Right lobe of liver (tissue), 6 donors: ENCODE measurements around the gene GSTO2. TPM values are rescaled to one million over a fixed set of nuclear protein-coding genes. Genes with fewer than 3 reads are reported as not detected.
A peak's percentile ranks its signal among the peaks of the same experiment; 100 is the strongest.

Experiments used
- ATAC-seq, 4 donors: fragments of 200-7000 bp; cut with Tn5 transposase; one replicate each; pipeline ENCODE4 v1.9.1; 2020; ENCODE audit warnings: mild to moderate bottlenecking in 4 of 4, moderate library complexity in 4 of 4
- DNase-seq, 3 donors: peaks; one replicate each; pipeline ENCODE4 v3.0.0-alpha.2; 2020
- H3K27ac ChIP-seq, 3 donors: fragments of 200-600 bp; one replicate each; pipeline ENCODE4 v1.8.0; 2022
- H3K27me3 ChIP-seq, 2 donors: fragments of 200-600 bp; one replicate each; pipeline ENCODE4 v1.8.0; 2022
- H3K36me3 ChIP-seq, 4 donors: fragments of 200-600 bp; sonication (generic) in 1 of 4; one replicate each; pipeline versions ENCODE4 v1.5.1 to v1.8.0; 2017 to 2022; ENCODE audit warnings: control low read depth in 1 of 4
- H3K4me1 ChIP-seq, 4 donors: fragments of 200-600 bp; sonication (generic) in 1 of 4; one replicate each; pipeline versions ENCODE4 v1.5.1 to v1.8.0; 2017 to 2022; ENCODE audit warnings: control low read depth in 1 of 4
- H3K4me3 ChIP-seq, 3 donors: fragments of 200-600 bp; one replicate each; pipeline ENCODE4 v1.8.0; 2022
- H3K9me3 ChIP-seq, 4 donors: fragments of 200-600 bp; sonication (generic) in 1 of 4; one replicate each; pipeline versions ENCODE4 v1.5.1 to v1.8.0; 2017 to 2022; ENCODE audit warnings: control low read depth in 1 of 4
- CTCF ChIP-seq, 4 donors: fragments of 200-600 bp in 3 of 4; fragments of 450-650 bp in 1 of 4; IDR thresholded peaks; one replicate each; pipeline versions ENCODE4 v1.5.1 to v1.8.0; 2016 to 2022; ENCODE audit warnings: antibody characterized with exemption in 4 of 4, mild to moderate bottlenecking in 2 of 4
- POLR2A ChIP-seq: fragments of 450-650 bp; IDR thresholded peaks from one replicate; pipeline ENCODE4 v1.6.1; 2017; ENCODE audit warnings: antibody characterized with exemption, mild to moderate bottlenecking
- WGBS: methylation state at CpG from one replicate; pipeline ENCODE4 v1.1.6; 2018; ENCODE audit warnings: low coverage, low lambda C conversion rate; ENCODE audit not compliant: insufficient coverage; ENCODE audit errors: missing lambda C conversion rate; 5-methylcytosine and 5-hydroxymethylcytosine counted together
- intact Hi-C, 2 donors: fragments of 100-400 bp; cut with DNase I; formaldehyde crosslinking; loops; one replicate each; pipeline versions ENCODE4 v1.11.2 to v1.14.1; 2022
- total RNA-seq, 6 experiments: library from RNA; depleted of rRNA in 2 of 6; stranded (reverse); fragments of >200 nt in 2 of 6; fragmentation: NEBNext Ultra II Directional in 3 of 6; extraction: Animal tissue kit (Norgen Biotek cat#: 25700) in 3 of 6; gene quantifications; one replicate each; pipeline versions ENCODE4 v1.1.0 to v1.2.4, GENCODE V29; 2016 to 2023
- donor health status: DM: no; HTN: yes; CAD: no.
- donor health status: DM: no; HTN: no; CAD: no.
- donor health status: DM: no; HTN: no; CAD: no.
- donor health status: DM: no; HTN: yes; CAD: no.
- donor health status: DM: no; HTN: yes; CAD: no.

The GSTO2 gene
- total RNA-seq, 6 experiments from 2014 or later = 1.4 to 5.3 (median 2.8) TPM

DNA sequence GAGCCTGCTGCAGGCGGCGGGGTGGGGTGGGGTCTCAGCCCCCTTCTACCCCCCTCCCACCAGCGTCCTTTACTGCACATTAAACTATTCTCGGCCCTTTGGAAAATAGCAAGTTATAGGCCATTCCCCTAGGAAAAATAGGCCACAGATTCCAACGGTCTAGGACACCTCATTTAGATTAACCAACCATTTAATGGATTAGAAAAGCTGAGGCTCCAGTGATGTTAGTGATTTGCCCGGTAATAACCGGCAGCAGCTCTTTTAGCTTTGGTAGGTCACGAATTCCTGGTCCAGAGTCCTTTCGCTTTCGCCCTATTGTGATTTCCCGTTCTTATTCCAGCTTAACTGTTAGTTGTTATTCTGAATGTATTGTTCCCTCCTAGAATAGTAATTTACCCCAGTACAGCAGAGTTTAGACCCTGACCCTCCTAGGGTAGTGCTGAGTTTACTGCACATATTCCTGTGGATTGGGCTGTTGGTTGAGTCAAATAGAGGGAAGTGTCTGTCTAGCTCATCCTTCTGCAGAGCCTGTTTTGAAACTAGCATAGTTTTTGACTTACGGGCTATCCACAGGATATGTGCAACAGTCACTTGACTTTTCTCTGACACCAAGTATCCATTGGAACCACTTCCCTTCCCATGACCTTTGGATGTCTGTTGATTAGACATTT lies 13.5 kb upstream of the GSTO2 start:
- TF ChIP-seq POLR2A (peak; percentile 95), CTCF (IDR thresholded peaks at IDR 0.05) (no peak)
- no peaks in the 10 kb centered on the region for H3K9me3 ChIP-seq
- peak overlapping the region; percentile 99 for H3K27ac ChIP-seq
- intact Hi-C loops = no loop called here
- no peak for DNase-seq
- no peaks in the 10 kb centered on the region for H3K27me3 ChIP-seq
- WGBS = 0% methylated on average over 9 of the region's 12 CpGs
- peak overlapping the region; percentile 84 to 96 (median 87) for H3K4me3 ChIP-seq
- H3K36me3 ChIP-seq = peaks cover 0 to 32% (median 11%) of the 10 kb centered on the region in 4 donors
- peaks cover 0 to 65% (median 26%) of the 10 kb centered on the region in 4 donors for H3K4me1 ChIP-seq
- ATAC-seq = peak; percentile 52 to 63 (median 54)

- Histone ChIP-seq H3K4me3 (peak overlapping the region; percentile 84 to 96 (median 87)), H3K27me3 (no peaks in the 10 kb centered on the region), H3K4me1 (peaks cover 0 to 69% (median 31%) of the 10 kb centered on the region in 4 donors), H3K36me3 (peaks cover 4 to 42% (median 16%) of the 10 kb centered on the region in 4 donors), H3K27ac (peak overlapping the region; percentile 99), H3K9me3 (no peaks in the 10 kb centered on the region)
- DNase-seq (no peak), ATAC-seq (peak; percentile 54 to 78 (median 66))
- intact Hi-C loops = no loop called here
- peak; percentile 36 for TF ChIP-seq POLR2A
- TF ChIP-seq CTCF (IDR thresholded peaks at IDR 0.05) = no peak
- 0% methylated on average over 1 of the region's 1 CpG for WGBS
Observed at GRCh38 chr10:104256335-104256961, 12.5 kb upstream of the GSTO2 start.

DNA sequence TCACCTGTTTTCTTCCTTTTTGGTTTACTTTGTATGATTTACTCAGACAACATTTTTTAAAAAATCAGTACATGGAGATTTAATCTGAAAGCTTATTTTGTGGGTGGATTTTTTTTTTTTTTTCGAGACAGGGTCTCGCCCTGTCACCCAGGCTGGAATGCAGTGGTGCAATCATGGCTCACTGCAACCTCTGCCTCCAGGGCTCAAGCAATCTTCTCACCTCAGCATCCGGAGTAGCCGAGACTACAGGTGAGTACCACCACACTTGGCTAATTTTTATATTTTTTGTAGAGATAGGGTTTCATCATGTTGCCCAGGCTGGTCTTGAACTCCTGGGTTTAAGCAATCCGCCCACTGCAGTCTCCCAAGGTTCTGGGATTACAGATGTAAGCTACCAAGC lies 11.7 kb upstream of the GSTO2 start:
- ATAC-seq (no peak), DNase-seq (no peak)
- Histone ChIP-seq H3K36me3 (peaks cover 5 to 50% (median 20%) of the 10 kb centered on the region in 4 donors), H3K27ac (peak overlapping the region; percentile 99), H3K4me3 (peak overlapping the region; percentile 84 to 96 (median 87)), H3K4me1 (peaks cover 0 to 69% (median 33%) of the 10 kb centered on the region in 4 donors), H3K9me3 (no peaks in the 10 kb centered on the region), H3K27me3 (no peaks in the 10 kb centered on the region)
- WGBS = 26% methylated on average over 5 of the region's 5 CpGs
- TF ChIP-seq CTCF (IDR thresholded peaks at IDR 0.05) (no peak), POLR2A (no peak)
- intact Hi-C loops = no loop called here

GRCh38 chr10:104258209-104258608 lies 10.8 kb upstream of the GSTO2 start:
- Histone ChIP-seq H3K27me3 (no peaks in the 10 kb centered on the region), H3K4me1 (peaks cover 0 to 69% (median 33%) of the 10 kb centered on the region in 4 donors), H3K27ac (peak overlapping the region; percentile 99), H3K36me3 (peaks cover 5 to 60% (median 22%) of the 10 kb centered on the region in 4 donors), H3K9me3 (no peaks in the 10 kb centered on the region), H3K4me3 (peak overlapping the region in 1 of 3 donors; percentile 96)
- ATAC-seq (peak; percentile 3 to 36 (median 8)), DNase-seq (no peak)
- intact Hi-C loops = no loop called here
- WGBS = 8% methylated on average over 3 of the region's 3 CpGs
- TF ChIP-seq POLR2A (no peak), CTCF (IDR thresholded peaks at IDR 0.05) (no peak)
